ENCODE results near the gene EVL.

EVL gene

GRCh38 chr14:100082723-100083122, 17.5 kb downstream of the EVL start:
- DNase-seq (ENCODE audit: low read depth in 1 of 2, low spot score in 1 of 2), result no peak

- DNase-seq (ENCODE audit: low read depth in 1 of 2, low spot score in 1 of 2), result no peak
Observed at GRCh38 chr14:100083706-100084105, 18.5 kb downstream of the EVL start.

DNA sequence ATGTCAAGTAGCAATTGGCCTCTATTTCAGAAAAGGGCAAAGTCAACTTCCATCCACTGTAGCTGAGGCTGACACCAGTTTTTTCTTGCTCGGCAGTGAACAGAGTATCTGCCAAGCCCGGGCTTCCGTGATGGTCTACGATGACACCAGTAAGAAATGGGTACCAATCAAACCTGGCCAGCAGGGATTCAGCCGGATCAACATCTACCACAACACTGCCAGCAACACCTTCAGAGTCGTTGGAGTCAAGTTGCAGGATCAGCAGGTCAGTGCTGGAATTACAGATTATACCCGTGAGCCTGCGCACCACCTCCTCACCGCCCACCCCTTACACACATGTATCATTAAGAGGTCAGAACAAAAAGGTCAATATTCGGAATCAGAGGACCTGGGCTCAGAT, 19.4 kb downstream of the EVL start:
- DNase-seq (ENCODE audit: low read depth in 1 of 2, low spot score in 1 of 2), result no peak

DNA sequence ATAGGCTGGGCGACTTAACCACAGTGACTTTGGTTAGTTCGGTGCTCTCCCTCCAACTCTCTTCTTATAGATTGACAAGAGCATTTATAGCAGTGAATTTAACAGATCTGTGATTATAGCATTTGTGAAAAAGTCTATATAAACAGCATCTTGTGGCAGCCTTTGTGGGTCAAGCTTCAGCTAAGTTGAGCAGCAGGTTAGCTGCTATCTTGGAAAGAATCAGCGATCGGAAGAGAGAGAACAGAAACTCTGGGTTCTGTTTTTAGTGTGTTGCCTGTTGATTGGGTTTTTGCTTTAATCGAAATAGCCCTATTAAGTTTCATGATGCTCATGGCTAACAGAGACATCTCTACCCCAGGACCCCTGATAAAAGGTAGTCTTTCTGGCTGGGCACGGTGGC, 20.2 kb downstream of the EVL start:
- no peak for DNase-seq (ENCODE audit: low read depth in 1 of 2, low spot score in 1 of 2)

DNA sequence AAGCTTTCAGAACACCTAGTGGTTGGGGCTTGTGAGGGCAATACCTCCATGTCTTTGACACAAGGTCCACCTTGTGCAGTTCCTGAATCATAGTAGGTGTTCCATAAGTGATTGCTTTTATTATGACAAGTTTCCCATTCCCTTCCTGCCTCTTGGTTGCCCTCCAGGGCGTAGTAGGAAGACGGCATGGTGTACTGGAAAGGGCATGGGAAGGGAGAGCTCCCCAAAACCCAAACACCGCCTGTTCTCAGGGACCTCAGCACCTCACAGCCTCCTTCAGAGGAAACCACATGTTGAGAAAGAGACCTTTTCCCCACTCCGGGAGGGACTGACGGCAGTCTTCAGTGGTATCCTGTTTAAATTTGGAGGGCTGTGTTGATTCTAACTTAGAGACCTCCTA, 21.1 kb downstream of the EVL start:
- no peak for DNase-seq (ENCODE audit: low read depth in 1 of 2, low spot score in 1 of 2)

GRCh38 chr14:100088226-100088625, 23.0 kb downstream of the EVL start:
- DNase-seq (ENCODE audit: low read depth in 1 of 2, low spot score in 1 of 2), result no peak

- no peak for DNase-seq (ENCODE audit: low read depth in 1 of 2, low spot score in 1 of 2)
Observed at GRCh38 chr14:100091386-100091785, 26.2 kb downstream of the EVL start.

GRCh38 chr14:100092832-100093231, 27.6 kb downstream of the EVL start:
- DNase-seq (ENCODE audit: low read depth in 1 of 2, low spot score in 1 of 2), result no peak

DNA sequence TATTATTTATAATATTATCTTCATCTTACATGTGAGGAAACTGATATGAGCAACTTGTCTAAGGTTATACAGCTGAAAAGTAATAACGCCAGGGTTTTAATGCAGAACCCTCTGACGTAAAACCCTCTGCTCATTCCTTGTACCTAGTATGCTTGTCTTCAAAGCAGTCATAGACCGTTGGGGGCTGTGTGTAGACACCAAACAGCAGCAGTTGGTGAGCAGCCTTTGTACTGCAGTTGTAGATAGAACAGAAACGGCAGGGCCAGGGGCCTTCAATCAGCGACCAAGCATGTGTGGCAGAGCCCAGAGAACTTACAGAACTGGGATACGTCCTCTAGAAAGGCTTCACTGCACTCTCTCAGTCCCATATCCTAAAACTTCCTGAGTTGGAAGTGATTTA, 28.1 kb downstream of the EVL start:
- DNase-seq (ENCODE audit: low read depth in 1 of 2, low spot score in 1 of 2), result no peak

DNA sequence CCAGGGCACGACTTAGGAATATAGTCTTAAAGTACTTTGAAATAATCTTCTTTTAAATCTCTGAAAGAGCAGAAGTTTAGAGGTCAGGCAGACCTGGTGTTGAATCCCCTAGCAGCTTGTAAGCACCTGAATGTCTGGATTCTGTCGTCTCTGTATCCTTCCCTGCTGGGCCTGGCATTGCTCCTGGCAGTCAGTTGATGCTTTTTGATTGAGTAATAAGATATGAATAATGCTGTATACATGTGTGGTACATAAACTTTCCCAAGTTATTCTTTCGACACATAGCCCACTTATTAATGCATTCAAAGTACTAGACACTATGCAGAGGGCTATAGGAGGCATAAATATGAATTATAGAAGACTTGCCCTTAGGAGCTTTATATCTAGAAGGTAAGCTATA, 31.4 kb downstream of the EVL start:
- no peak for DNase-seq (ENCODE audit: low read depth in 1 of 2, low spot score in 1 of 2)

DNA sequence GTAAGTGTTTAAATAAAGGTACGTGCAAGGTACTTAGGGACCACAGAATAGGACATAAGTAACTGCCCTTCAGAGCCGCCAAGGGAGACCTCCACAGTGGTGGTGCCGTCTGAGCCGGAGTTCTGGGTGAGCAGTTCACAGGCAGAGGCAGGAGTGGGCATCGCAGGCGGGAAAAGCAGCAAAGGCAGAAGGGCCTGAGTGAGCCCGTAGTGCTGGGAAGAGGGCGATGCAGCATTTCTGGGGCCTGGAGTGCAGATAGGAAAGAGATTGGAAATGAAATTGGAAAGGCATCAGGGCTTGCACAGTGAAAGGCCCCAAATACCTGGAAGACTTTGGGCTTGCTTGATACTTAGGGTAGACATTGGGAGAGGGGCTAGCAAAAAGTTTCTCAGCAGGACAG, 32.9 kb downstream of the EVL start:
- DNase-seq (ENCODE audit: low read depth in 1 of 2, low spot score in 1 of 2), result no peak

DNA sequence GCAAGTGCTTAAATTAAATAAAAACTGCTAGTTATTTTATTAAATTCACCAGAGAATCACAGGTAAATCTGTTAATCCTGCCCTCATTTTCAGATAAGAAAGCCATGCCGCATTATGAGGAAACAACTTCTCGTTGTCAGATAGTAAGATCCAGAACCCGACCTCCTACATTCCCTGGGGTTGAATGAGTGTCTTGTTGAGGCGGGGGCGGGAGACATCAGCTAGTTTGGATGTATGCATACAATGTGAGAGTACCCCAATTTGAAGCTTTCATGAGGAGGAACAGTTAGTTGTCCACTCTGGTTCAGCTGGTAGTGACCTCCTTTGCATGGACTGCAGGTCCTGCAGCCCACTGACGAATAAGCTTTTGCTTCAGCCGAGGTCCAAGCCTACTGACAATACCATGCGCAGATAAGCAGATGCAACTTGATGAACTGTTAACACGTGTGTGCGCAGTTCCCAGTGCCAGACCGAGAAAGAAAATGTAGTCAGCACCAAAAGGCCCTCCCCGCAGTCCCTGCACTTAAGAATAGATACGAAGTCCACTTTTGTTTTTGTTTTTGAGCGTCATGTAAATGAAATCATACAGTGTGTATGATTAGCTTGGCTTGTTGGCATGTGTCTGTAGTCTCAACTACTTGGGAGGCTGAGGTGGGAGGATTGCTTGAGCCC, 34.9 kb downstream of the EVL start:
- no peak for DNase-seq (ENCODE audit: low read depth in 1 of 2, low spot score in 1 of 2)

GRCh38 chr14:100102156-100102785, 37.0 kb downstream of the EVL start:
- DNase-seq (ENCODE audit: low read depth in 1 of 2, low spot score in 1 of 2), result no peak

DNA sequence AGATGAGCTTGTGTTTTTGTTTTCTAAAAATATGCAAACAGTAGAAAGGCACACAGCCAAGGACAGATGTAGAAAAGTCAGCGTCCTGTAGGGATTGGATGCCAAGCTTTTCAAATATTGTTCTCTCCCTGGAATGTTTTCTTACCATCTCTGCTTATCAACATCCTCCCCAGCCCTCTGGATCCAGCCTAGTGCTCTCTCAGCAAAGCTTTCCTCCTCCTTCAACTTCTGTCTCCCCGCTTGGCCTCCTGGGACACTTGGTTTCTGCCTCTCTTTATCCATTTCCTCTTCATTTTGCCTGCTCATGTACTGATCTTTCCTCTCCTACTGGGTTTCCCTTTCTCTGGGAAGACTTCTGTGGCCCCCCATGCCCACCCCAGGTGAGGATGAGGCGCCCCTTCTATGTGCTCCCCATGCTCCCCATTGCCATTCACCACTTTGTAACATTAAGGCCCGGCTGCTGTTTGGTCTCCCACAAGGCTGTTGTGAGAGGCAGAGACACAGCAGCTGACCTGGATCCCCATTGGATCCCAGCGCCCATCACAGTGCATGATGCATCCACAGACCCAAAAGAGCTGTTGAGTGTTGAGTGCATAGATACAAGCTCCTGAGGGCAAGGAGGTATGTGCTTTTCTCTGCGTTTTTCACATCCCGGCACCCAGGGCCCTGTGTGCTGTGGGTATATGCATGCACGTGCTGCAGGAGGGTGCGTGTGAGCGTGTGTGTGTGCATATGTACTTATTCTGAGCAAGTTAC, 38.2 kb downstream of the EVL start:
- DNase-seq (ENCODE audit: low read depth in 1 of 2, low spot score in 1 of 2), result no peak

DNA sequence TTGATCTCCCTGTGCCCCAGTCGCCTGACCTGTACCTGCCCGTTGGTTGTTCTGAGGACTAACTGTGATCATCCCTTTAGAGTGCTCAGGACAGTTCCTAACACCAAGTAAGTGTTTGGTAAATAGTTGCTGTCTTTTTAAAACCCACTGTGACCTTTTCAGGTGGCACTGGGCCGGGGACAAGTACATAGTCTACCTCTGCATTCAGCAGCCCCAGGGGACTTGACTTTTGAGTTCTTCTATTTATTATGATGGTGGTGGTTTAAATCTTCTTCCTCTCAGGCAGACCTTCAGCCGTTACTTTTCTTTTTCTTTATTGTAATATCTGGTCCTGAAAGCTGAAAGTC, 38.8 kb downstream of the EVL start:
- no peak for DNase-seq (ENCODE audit: low read depth in 1 of 2, low spot score in 1 of 2)

DNA sequence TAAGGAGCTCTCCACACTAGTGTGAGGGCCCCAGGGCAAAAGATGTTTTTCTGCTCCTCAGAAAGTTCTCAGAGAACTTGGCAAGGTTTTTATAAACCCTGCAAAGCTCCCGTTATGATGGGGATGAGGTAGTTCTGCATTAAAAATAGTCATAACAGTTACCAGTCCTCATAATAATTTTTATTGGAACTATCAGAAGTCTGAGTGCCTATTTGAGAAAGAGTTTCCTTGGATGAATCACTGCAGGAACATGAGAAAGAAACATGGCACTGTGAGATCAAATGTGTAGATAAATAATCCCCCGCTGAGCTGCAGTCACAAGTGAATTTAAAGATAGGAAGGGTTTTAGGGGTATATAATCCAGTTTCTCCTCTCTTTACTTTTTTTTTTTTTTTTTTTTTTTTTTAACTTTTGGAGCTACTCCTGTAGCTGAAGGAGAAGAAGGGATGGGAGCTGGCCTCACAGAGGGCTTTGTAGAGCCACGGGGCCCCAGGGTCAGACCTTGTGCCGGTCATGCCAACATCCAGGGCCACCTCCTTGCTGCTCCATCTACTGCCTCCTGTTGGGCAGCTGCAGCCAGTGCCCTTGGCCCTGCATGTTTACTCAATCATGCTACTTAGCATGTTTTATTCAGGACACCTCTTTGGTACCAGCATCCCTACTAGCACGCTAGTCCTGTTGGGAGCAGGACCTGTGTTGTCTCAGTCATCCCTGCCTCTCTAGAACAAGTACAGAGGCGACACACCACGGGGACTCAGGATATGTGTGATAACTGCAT, 39.5 kb downstream of the EVL start:
- no peak for DNase-seq (ENCODE audit: low read depth in 1 of 2, low spot score in 1 of 2)

GRCh38 chr14:100105357-100106169, 40.3 kb downstream of the EVL start:
- no peak for DNase-seq (ENCODE audit: low read depth in 1 of 2, low spot score in 1 of 2)

DNA sequence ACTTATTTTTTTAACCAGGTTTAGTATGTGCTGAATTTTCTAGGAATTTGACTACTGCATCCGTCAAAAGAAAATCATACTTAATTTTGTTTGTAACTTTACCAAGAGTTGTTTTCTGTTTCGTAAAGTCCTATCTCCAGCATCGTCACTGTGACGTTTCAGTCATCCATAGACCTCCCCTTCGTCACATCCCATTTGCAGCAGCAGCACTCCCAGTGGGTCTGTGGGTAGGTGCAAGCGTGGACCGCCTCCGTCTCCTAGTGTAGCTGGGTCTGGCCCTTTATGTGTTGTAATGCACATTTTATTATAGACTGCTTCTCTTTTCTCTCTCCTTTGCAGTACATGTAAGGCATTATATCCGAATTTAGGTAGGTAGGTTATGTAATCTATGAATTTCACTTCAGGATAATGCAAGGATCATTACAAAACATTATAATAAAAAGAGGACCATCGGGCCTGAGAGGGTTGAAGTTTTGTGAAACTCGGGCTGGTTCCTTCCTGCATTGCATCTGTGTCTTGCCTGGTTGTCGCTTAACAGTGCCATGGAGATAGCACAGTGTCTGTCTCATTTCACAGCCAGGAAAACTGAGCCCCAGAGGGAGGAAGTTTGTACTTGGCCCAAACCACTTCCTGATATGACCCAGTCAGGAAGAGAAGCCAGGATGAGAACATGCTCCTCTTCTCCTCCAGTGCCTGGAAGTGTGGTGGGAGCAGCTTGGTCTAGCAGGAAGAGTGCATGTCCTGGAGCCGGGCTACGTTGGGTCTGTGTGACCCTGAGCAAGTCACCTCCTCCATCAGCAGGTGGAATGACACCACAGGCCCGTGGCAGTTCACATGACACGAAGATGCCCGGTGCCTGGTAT, 41.3 kb downstream of the EVL start:
- no peak for DNase-seq (ENCODE audit: low read depth in 1 of 2, low spot score in 1 of 2)

- no peak for DNase-seq (ENCODE audit: low read depth in 1 of 2, low spot score in 1 of 2)
Observed at GRCh38 chr14:100107236-100107635, 42.0 kb downstream of the EVL start.

All from stimulated activated CD4-positive, alpha-beta T cell treated with anti-CD3 and anti-CD28 coated beads, Interleukin-15, amount 100 ng/mL, for 1 hour (primary cell).